Right lung (tissue), 5 donors: ENCODE data around the gene NOM1. TPM values are rescaled to one million over a fixed set of nuclear protein-coding genes. Genes with fewer than 3 reads are reported as not detected.
"Not testable (repeated sequence)": the region's sequence is repeated elsewhere in the genome, so short reads cannot be mapped to it uniquely, and the experiment has no call there.

Source experiments
- DNase-seq, 2 donors: peaks; one replicate each; pipeline ENCODE4 v3.0.0-alpha.2; 2013
- polyA plus RNA-seq, 5 donors: library from polyadenylated mRNA; unstranded; fragments of 120-200 nt; gene quantifications; one replicate each; pipeline versions ENCODE4 v1.2.1 to v1.2.3, GENCODE V29; 2013; ENCODE audit warnings: inconsistent platforms in 1 of 5, low replicate concordance in 1 of 5; ENCODE audit not compliant: insufficient read length in 5 of 5, insufficient read depth in 1 of 5

NOM1 gene
- polyA plus RNA-seq, 5 donors = 23.2 to 37.2 (median 25.8) TPM

DNA sequence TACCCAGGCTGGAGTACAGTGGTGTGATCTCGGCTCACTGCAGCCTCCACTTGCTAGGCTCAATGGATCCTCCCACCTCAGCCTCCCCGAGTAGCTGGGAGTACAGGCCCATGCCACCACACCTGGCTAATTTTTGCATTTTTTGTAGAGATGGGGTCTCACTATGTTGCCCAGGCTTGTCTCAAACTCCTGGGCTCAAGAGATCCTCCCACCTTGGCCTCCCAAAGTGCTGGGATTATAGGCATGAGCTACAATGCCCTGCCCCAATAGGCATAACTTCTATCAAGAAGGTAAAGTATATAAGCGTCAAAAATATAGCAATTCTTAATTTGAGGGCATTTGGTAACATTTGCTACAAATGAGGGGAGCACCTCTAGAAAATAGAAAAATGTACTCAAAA lies 12.7 kb upstream of the NOM1 start:
- not testable (repeated sequence) for DNase-seq

DNA sequence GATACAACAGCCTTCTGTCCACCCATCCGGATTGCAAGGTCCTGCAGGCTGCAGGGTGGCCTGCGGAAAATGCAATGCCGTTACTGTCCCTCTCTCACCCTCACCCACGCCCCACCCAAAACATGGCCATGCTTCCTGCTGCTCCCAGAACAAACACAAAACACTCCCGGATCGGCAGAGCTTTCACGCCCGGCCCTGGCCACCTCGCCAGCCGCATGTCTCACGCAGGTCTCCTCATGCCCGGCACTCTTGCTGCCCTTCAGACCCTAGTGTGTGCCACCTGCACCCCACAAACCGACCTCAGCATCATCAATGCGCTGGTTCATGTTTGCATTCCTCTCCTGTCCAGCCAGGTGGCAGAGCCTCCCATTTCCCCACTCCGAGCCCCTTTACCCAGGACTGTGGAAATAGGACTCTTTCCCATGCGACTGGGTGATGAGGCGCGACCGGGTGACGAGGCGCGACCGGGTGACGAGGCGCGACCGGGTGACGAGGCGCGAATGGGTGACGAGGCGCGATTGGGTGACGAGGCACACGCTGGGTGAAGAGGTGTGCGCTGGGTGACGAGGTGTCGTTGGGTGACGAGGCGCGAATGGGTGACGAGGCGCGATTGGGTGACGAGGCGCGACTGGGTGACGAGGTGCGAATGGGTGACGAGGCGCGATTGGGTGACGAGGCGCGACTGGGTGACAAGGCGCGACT lies 8.9 kb upstream of the NOM1 start:
- DNase-seq = no peak

DNA sequence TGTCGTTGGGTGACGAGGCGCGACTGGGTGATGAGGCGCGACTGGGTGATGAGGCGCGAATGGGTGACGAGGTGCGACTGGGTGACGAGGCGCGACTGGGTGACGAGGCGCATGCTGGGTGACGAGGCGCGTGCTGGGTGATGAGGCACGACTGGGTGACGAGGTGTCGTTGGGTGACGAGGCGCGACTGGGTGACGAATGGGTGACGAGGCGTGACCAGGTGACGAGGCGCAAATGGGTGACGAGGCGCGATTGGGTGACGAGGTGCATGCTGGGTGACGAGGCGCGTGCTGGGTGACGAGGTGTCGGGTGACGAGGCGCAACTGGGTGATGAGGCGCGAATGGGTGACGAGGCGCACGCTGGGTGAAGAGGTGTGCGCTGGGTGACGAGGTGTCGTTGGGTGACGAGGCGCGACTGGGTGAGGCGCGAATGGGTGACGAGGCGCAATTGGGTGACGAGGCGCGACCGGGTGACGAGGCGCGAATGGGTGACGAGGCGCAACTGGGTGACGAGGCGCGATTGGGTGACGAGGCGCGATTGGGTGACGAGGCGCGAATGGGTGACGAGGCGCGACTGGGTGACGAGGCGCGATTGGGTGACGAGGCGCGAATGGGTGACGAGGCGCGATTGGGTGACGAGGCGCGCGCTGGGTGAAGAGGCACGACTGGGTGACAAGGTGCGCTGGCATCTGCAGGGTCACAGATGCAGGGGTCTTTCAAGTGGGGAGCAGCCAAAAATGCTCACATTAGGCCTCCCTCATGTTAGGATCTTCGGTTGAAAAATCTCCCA lies 7.9 kb upstream of the NOM1 start:
- no peak for DNase-seq

DNA sequence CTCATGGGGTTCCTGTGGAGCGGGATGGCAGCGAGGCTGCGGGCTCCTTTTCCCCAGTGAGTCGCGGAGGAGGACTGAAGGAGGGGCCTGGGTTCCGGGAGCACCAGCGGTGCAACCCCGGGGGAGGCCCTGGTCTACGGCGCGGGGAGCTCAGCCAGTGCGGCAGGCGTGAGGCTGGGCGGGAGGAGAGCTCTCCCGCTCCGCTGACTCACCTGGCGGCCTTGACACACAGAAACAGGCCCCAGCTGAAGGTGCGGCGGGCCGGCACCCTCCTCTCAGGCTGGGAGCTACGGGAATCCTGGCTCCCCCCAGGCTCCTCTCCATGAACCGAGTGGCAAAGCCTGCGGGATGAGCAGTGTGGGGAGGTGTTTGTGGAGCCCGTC lies 6.8 kb upstream of the NOM1 start:
- no peak for DNase-seq

DNA sequence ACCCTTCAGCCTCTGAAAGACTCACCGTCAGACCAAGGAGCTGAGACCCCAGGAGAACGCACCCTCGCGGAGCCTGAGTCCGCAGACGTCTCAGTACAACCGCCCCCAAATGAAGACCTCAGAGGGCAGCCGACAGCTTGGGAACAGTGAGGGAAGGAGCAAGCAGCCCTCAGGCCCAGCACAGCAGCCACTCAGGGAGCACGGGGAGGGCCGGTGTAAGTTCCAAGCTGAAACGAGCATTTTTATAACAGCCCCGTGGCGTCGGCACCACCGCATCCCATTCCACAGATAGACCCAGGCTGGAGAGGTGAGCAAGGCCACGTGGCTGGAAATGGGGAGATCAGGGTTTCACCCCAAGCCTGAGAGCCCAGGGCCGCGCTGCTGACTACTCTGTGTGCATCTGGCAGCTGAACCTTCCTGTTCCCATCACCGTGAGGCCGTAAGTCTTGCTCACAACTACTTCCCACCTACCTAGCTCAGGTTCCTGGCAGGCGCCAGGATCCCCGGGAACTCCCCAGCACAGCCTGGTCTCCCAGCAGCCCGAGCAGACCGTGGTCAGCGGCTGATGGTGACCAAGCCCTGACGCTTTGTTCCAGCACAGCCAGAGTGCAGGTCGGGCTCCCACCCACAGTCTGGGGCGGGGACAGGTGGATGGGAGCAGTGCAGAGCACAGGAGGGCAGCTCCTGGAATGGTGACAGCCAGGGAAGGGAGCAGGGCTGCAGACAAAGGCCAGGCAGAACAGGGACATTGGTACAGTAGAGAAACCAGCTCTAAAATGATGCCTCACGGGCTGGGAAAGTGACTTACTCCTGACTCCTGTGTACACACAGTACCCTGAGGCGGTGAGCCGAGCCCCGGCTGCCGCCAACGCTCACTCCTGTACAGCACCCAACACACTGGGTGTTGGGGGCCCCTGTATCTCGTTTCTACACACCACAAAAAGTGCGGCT lies 6.1 kb upstream of the NOM1 start:
- DNase-seq = no peak

DNA sequence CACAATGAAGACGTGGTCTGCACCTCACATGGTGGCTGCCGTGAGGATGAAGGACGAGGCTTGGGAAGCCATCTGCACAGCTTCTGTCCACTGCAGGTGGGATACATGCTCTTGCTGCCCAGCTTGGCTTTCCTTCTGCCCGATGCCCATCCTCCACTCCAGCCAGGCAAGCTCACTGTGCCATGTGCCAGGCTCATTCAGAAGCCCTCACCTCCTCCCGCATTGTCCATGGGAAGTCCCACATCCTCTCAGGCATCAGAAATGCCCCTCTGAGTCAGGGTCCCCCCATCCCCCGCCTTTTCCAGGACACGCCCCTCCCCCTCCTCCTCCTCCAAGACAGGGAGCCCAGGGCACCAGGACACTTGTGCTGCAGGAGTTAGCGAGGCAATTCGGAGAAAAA lies 4.6 kb upstream of the NOM1 start:
- no peak for DNase-seq

DNA sequence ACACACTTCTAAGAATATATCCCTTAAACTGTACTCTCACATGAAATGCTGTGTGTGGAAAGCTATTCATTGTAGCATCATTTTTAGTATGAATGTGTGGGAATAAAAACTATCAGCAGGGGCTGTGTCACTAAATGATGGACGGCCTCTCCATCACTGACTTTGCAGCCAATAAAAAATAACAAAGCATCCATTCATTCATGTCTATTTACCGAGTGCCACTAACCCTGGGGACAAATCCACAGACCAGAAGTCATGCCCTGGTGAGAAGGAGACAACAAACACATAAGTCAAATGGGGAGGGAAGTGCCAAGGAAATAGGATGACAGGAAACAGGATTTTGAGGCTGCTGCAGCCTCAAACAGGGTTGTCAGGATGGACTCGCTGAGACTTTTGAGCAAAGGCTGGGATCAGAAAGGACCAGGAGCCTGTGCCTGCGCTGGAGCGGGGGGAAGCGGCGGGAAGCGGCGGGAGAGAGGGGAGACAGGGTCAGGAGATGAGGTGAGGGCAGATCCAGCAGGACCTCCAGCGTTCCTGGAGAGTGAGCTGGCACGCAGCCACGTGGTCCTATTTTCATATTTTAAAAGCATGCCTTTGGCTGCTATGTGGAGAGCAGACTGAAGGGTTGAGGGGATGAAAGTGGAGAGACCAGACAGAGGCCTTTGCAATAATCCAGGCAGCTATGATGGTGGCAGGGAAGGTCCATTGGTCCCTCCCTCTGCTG lies 2.2 kb upstream of the NOM1 start:
- no peak for DNase-seq

DNA sequence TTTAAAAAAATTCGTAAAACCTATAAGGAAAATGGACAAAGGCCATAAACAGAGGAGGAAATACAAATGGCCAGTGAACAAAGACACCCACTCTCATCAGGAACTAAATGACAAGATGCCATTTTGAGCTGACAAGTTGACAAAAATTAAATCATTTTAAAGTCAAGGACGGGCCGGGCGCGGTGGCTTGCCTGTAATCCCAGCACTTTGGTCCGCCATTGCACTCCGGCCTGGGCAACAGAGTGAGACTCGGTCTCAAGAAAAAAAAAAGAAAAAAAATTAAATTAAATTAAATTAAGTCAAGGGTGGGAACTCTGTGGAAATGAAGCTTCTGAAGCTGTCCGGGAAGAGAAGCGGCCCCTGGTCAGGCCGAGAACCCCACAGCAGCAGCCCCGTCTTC lies 1.2 kb upstream of the NOM1 start:
- DNase-seq = no peak

DNA sequence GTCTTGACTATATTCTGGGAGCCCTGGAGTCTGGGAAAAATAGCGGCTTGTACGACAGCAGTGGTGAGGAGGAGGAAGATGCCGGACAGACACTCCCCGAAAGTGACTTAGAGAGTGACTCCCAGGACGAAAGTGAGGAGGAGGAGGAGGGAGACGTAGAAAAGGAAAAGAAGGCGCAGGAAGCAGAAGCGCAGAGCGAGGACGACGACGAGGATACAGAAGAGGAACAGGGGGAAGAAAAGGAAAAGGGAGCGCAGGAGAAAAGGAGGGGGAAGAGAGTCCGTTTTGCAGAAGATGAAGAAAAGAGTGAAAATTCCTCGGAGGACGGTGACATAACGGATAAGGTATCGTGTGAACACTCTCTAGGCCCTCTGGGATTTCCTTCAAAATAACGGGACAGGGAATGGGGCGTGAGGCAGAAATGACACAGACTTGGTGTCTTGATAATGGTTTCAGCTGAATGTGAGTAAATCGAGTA lies 908 bp downstream of the NOM1 start:
- no peak for DNase-seq

DNA sequence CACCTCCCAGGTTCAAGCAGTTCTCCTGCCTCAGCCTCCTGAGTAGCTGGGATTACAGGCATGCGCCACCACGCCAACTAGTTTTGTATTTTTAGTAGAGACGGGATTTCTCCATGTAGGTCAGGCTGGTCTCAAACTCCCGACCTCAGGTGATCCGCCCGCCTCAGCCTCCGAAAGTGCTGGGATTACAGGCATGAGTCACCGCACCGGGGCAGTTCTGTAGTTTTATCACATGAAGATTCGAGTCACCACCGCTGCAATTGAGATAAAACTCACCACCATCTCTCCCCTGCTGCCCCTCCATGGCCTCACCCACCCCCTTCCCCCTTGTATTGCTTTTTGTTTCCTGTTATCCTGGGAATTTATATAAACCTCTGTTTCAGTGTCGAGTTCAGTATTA lies 3.7 kb downstream of the NOM1 start:
- not testable (repeated sequence) for DNase-seq

DNA sequence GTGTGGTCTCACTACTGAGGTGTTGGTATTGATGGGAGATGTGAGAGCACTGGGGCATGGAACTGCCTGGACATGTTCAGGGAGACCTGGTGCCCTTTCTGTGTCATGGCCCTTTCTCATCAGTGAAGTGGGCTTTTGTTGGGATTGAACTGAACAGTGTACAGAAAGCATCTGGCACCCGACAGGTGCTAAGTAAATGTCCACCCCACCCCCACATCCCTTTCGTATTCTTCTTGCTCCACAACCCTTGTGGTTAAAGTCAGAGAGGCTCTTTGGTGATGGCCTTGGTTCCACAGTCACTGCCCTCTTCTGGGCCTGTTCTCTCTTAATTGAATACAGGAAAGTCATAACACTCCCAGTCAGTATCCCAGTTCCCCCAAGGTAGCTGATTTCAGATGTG lies 5.4 kb downstream of the NOM1 start:
- no peak for DNase-seq

DNA sequence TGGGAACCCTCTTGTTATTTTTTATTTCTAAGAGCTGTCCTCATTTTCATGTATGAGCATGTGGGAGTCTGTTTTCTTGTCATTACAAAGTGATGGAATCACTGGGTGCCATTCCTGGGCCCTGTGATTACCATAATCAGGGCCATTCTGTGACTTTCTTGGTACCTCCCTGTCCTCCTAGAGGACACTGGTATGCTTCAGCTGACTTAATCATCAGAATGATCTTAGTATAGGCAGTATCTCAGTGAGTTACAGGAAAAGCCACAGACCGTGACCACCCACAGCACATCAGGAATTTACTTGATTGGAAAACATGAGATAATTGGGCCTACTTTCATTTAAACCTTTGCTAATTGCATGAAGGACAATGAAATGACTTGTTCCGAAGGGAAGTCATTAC lies 7.2 kb downstream of the NOM1 start:
- no peak for DNase-seq

DNA sequence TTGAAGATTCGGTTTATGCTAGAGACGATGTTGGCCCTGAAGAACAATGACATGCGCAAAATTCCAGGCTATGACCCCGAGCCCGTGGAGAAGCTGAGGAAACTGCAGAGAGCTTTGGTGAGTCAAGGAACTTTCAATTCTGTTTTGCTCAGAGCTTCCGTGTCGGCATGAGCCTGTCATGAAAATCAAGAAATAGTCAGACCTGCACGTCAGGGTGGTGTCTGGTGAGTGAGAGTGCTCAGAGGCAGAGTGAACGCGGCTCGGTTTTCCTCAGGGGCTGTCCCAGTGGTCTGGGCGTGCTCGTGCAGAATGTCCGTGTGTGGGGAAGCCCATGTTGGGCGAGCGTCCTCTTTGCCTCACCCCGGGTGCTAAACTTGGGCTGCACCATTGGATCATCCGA lies 12.6 kb downstream of the NOM1 start:
- DNase-seq = no peak

DNA sequence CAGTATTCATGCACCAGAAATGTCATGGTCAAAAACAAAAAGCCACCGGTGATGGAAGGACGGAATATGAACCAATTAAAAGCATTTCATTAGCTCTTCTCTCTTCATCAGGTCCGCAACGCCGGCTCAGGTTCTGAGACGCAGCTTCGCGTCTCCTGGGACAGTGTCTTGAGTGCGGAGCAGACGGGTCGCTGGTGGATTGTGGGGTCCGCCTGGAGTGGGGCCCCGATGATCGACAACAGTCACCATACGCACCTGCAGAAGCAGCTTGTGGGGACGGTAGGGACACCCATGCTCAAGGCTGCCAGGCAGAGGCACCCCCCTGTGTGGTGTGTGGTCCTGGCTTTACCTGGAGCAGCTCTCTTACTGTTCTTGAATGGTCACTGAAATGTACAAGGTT lies 13.4 kb downstream of the NOM1 start:
- no peak for DNase-seq

DNA sequence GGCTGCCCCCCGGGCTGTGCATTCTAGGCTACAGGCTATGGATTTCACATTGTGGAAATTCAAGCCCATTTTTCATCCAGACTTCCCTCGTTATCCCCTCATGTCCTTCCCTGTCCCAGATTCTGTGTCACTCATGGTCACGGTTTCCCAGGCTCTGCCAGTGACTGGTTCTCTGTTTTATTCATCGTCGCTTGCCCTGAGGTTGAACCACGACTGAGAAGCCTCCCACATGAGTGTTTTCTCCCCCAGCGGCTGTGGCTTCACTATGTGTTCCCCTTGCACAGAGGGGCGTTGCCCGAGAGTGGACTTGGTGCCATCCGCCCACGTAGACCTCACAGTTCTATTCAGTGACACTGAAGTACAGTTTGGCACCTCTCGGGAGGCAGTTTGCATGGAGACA lies 14.0 kb downstream of the NOM1 start:
- DNase-seq = no peak

DNA sequence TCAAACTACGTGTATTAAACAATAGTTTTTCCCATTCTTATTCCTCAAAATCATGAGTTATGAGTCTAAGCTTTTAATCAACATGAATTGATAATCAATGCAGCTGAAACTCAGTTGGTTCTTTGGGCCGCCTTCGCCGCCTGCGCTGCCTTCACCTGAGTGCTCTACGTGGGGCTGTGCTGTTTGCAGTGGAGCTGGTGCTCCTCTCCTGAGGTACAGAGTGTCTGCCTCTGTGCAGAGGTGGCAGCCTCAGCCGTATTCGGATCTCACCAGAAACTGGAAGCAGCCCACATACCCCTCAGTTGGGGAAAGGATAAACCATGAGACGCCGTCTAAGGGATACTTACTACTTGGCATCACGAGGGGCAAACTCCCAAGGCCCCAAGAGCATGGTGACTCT lies 15.5 kb downstream of the NOM1 start:
- no peak for DNase-seq

DNA sequence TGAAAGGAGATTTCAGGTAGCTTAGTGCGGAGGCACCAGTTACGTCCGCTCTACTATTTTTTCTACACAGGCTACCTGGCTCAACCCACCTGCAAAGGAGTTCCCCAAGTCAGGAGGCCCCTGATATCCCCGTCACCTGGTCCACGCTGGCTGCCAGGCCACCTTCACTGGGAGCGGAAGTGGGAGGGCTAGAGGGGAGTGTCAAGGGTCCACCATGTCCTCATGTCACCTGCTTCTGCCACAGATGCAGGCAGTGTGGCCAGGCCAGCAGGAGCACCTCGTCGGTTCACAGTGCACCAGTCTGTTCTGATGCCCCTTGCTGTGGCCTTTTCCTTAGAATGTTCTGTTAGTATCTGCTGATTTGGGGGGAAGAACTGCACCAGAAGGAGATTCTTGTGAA lies 16.9 kb downstream of the NOM1 start:
- DNase-seq = no peak

DNA sequence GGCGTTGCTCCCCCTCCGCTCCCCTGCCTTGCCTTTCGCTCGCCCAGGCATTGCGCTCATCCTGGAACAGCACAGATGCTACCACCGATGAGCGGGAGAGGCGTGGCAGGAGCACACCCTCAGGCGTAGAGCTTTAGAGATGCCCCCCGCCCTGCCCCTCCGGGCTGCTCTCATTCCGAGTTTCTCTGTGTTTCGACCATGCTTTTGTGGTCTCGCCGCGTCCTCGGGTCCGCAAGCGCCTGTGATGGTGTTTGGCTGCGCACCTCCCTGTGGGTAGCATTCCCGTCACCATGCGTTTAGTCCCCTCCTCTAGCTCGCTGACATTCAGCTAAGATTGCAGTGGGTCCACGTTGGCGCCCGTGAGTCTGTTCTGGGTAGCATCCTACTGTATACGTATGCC lies 18.7 kb downstream of the NOM1 start:
- no peak for DNase-seq

DNA sequence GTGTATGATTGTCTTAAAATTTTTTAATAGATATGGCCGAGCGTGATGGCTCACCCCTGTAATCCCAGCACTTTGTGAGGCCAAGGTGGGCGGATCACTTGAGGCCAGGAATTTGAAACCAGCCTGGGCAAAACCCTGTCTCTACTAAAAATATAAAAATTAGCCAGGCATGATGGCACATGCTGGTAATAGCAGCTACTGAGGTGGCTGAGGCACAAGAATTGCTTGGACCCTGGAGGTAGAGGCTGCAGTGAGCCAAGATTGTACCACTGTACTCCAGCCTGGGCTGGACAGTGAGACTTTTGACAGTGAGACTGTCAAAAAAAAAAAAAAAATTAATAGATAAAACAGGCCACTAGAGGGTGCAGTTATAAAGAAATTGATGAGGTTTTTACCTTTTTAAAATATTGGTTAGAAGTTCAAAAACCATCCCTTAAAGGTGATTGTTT lies 20.5 kb downstream of the NOM1 start:
- no peak for DNase-seq

DNA sequence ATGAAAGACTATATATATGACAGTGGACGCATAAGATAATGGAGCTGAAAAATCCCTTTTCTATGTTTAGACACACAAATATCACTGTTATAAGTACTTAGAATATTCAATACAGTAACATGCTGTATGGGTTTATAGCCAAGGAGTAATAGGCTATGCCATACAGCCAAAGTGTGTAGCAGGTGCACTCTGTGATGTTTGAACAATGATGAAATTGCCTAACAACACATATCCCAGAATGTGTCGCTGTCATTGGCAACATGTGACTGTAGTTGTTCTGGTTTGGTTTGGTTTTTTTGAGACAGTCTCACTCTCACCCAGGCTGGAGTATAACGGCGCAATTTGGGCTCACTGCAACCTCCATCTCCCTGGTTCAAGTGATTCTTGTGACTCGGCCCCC lies 26.1 kb downstream of the NOM1 start:
- DNase-seq = no peak

DNA sequence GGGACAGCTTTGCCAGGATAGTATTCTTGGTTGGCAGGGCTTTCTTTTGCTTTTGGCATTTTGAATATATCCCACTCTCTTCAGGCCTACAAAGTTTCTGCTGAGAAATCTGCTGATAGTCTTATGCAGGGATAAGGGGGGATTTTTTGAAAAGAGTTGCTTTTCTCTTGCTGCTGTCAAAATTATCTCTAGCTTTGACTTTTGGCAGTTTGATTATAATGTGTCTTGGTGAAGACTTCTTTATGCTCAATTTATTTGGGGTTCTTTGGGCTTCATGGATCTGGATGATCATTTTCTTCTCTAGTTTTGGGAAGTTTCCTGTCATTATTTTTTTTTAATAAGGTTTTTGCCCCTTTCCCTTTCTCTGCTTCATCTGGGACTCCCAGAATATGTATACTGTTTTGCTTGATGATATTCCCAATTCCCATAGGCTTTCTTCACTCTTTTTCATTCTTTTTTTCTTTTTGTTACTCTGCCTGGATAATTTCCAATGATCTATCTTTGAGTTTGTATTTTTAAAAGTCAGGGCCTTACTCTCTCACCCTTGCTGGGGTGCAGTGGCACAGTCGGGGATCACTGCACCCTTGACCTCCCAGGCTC lies 29.6 kb downstream of the NOM1 start:
- no peak for DNase-seq
